ENCODE measurements around the gene SMARCC1.
A peak's percentile ranks its signal among the peaks of the same experiment; 100 is the strongest.

SMARCC1 gene

GRCh38 chr3:47578691-47579632 is 202.7 kb downstream of the SMARCC1 start, which contains the start of gene CSPG5:
CSPG5 (minus strand) TSS chr3:47578865; CDS start chr3:47578693, 172 bp downstream.
- Histone ChIP-seq H3K27me3 (ENCODE audit: insufficient read depth, poor library complexity, severe bottlenecking) (peaks cover 38% of the 10 kb centered on the region), H3K27ac (replicated peaks) (no peak within 1 kb of the TSS), H3K4me3 (replicated peaks; ENCODE audit: insufficient read depth, low read length) (peak within 1 kb of the TSS; percentile 64)
- TF ChIP-seq POLR2AphosphoS5 (IDR thresholded peaks at IDR 0.05; ENCODE audit: low read depth) (no peak), REST (IDR thresholded peaks at IDR 0.05; ENCODE audit: insufficient replicate concordance, low read depth) (peak; percentile 25)
- no peak for DNase-seq (ENCODE audit: low read depth in 1 of 2, low spot score in 1 of 2)

- TF ChIP-seq REST (IDR thresholded peaks at IDR 0.05; ENCODE audit: insufficient replicate concordance, low read depth) (no peak), POLR2AphosphoS5 (IDR thresholded peaks at IDR 0.05; ENCODE audit: low read depth) (no peak), GABPA (IDR thresholded peaks at IDR 0.05; ENCODE audit: low read depth) (no peak), CTCF (IDR thresholded peaks at IDR 0.05; ENCODE audit: insufficient read depth, low read length) (no peak), SPI1 (IDR thresholded peaks at IDR 0.05; ENCODE audit: borderline replicate concordance, low read depth) (no peak)
- no peak overlapping the region for H3K27ac ChIP-seq (replicated peaks)
- H3K4me3 ChIP-seq (replicated peaks; ENCODE audit: insufficient read depth, low read length) = peak overlapping the region; percentile 64
- DNase-seq (ENCODE audit: low read depth in 1 of 2, low spot score in 1 of 2) = no peak
- H3K27me3 ChIP-seq (ENCODE audit: insufficient read depth, poor library complexity, severe bottlenecking) = peaks cover 38% of the 10 kb centered on the region
These were observed 203.5 kb downstream of the SMARCC1 start for GRCh38 chr3:47578119-47578632.

GRCh38 chr3:47577583-47578118 is 204.0 kb downstream of the SMARCC1 start:
- Histone ChIP-seq H3K27me3 (ENCODE audit: insufficient read depth, poor library complexity, severe bottlenecking) (peaks cover 38% of the 10 kb centered on the region), H3K4me3 (replicated peaks; ENCODE audit: insufficient read depth, low read length) (peak overlapping the region; percentile 64), H3K27ac (replicated peaks) (no peak overlapping the region)
- no peak for DNase-seq (ENCODE audit: low read depth in 1 of 2, low spot score in 1 of 2)
- no peak for TF ChIP-seq REST (IDR thresholded peaks at IDR 0.05; ENCODE audit: insufficient replicate concordance, low read depth)
- no peak for TF ChIP-seq CTCF (IDR thresholded peaks at IDR 0.05; ENCODE audit: insufficient read depth, low read length)
- no peak for TF ChIP-seq GABPA (IDR thresholded peaks at IDR 0.05; ENCODE audit: low read depth)
- TF ChIP-seq SPI1 (IDR thresholded peaks at IDR 0.05; ENCODE audit: borderline replicate concordance, low read depth) = no peak
- TF ChIP-seq POLR2AphosphoS5 (IDR thresholded peaks at IDR 0.05; ENCODE audit: low read depth) = no peak

All from HL-60 (cell line).